Measurements from ENCODE around the gene CEP104.

The CEP104 gene

DNA sequence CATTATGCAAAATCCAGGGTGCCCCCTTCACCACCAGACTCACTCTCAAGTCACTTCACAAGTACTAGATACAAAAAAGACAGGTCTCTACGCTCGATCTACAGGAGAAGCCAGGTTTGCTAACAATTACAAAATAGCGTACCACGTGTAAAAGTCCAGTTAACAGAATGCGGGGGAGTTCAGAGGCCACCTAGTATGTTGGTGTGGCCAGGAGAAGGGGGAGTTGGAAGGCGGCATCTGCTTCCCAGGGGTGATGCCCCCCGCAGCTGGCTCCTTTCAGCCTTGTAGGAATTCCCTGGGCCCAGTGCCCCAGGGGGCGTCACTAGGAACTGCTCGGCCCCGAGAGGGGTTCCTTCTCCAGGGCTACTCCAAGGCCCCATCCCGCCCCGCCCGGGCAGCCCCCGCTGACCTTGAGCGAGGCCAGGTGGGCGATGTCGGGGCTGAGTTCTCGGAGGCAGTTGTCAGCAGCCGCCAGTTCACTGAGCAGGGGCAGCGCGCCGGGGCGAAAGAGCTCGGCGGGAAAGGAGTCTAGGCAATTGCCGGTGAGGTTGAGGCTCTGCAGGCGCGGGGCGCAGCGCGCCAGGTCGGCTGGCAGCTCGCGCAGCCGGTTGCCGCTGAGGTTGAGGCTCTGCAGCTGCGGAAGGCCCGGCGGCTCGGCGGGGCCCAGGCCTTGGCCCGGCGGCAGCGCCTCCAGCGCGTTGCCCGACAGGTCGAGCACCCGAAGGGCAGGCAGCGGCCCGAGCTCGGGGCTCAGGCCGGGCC, 61.4 kb downstream of the CEP104 start:
- DNase-seq = no peak

DNA sequence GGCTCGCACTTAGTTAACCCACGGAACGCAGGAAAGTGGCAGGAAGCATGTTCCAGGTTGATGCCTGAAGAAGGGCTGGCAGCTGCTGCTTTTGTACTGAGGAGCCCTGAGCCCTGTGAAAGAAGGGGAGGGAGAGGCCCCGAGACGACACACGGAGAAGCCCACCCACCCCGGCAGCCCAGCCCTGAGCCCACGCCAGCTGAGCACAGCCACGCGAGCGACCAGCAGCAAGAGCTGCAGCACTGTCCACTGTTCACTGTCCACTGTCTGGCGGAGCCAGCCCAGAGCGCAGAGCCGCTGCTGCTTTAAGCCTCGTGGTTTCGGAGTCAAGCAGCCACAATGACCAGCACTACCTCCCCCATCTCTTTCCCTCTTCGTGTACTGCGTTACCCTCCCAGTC, 66.1 kb downstream of the CEP104 start:
- DNase-seq = no peak

DNA sequence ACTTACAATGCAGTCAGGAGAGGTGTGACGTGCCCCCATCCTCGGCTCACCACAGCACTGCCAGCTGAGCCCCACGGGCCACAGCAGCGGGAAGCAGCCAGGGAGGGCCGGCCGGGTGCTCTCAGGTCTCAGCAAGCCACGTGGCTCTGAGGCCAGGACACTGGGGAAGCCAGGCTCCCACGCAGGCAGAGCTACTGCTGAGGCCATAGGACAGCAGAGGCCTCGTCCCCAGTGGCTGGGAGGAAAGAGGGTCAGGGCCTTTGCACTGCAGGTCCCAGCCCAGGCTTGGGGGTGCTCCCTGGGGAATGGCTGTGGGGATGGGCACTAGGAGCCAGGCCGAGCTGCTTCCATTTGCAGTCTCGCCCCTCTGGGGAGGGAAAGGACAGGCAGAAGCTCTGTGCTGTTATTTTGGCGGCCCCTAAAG, 66.5 kb downstream of the CEP104 start:
- no peak for DNase-seq

DNA sequence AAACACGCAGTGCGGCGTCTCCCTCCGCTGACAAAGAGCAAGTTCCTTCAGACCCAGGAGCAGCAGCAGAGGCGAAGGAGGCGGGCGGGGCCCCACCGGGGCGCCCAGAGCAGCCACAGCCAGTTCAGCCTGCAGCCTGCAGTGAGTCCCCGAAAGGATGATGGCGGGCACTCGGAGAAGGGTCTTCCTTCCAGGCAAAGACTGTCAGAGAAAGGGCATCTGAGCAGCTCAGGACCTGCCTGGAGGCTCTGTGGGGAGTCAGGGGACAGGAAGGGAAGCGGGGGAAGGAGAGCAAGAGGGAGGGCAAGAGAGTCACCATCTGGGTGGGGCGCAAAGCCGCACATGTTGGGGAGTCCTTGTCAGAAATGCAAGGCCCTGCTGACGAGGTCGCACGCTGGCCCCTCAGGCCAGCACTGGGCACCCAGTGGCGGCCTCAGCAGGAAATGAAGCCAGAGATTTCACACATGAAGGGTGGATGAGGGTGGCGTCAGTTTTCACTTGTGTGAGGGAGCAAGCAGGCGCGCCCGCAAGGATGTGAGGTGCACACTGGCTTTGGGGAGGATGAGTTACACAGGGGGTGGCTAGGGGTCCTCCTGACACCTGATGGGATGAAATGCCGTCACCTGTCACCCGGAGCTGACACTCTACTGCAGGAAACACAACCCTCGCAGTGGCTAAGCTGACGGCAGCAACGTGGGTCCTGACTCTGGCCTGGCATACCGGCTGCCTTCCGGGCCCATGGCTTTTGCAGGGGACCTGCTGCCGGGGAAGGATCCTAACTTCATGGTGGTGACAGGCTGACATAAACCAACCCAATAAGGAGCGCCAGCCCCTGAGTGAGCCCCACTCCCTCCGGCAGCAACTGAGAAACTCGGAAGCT, 67.3 kb downstream of the CEP104 start:
- DNase-seq = no peak

DNA sequence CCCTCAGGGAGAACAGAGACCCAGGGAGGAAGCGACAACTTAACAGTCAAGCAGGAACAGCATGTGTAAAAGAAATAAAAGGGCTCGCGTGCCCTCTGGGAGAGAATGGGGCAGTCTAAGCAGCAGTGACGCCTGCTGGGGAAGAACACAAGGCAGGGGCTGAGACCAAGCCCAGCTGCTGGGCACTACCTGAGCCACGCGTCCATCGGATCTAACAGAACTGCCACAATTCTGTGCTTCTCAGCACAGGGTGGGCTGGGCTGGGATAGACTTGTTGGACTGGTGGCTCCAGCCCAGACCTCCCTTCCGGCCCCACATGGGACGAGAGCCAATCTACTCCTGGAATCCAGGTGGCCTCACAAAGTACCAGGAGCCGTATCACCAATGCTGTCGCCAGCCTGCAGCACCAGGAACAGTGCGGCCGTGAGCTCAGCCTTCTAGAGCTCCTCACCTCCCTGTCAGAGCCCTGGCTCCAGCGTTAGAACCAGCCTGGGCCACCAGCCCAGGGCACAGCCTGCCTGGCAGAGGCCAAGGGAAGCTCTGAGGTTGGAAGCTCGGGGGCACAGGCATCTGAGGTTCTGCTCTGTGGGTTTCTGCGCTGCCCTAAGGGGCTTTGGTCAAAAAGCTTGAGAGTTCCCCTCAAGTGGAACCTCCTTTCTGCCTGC, 68.1 kb downstream of the CEP104 start:
- no peak for DNase-seq

DNA sequence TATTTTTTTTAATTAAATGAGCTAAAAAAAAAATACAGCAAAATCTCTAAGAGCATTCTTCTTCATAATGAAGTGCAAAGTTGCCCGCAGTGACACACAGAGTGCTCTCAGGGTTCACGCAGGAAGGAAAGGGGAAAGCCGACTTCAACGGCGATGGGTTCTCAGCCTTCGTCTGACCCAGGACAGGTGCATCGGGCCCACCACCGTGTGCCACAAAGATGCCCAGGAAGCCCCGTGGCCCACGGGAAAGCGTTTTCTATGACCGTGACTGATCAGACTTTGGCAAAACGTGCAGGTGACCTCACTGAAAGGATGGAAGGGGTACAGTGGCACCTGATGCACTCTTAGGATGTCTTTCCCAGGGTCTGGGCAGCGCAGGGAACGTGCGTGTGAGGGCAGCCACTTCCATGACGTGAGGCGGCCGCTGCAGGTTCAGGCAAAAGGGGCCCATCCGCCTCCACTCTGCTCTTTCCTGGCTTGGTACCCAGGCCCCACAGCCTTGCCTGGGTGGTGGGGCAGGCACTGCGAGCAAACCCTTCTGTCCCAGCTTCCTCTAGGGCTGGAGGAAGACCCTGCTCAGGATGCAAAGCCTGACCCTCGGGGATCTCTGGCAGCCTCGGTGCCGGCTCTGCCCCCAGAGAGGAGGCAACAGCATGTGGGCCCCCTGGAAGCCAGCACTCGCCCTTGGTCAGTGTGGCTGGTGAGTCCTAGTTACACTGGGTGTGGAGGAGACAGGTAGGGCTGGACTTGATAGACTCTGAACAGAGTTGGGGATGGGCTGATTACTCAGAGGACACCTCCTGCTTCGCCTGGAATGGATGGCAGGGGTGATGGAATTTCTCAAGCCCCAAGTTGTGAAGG, 69.0 kb downstream of the CEP104 start:
- DNase-seq = no peak

DNA sequence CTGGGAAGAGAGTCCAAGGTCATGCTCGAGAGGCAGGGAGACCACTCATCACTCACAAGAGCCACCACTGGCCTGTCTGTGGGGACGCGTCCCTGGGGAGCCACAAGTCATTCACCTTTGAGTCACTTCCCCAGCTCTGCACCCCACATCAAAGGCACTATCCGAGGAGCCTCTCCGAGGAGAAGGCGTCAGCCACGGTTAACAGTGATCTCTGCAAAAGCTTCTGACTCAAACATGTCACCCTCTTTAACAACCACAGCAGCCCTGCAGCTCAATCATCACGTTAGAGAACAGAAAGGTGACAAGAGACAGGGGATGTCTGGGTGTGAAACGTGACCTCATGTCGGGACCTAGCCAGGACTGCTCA, 69.7 kb downstream of the CEP104 start:
- DNase-seq = no peak

DNA sequence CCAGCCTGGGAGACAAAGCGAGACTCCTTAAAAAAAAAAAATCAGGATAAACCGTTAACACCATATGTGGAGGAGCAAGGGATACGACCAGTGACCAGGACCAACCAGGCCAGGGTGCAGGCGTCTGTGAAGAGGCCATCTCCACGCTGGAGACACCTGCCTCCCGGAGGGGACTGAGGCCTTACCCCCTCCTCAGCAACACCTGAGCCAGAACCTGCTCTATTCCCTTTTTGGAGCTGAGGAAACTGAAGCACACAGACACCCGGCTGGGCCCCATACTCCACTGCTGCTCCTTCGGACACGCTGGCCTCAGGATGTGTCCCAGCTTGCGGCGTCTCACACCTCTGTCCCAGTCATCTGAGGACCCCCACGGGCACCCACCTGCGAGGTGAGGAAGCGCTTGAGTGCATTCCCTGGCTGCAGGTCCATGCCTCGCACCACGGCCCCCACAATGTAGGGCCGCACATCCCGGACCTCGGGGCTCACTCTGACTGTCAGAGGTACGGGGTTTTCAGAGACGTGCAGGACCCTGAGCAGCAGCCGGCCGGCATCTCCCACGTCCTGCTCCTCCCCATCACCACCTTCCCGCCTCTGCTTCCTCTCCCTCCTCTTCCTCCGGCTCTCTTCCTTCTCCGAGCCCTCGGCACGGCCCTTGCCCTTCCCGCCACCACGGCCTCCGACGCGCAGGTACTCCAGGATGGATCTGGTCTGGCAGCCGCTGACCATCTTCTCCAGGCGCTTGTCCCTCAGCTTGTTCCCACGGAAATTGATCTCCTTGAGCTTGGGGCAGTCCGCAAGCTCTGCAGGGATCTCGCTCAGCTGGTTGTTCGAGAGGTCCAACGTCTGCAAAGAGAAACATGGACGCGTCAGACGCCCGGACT, 70.3 kb downstream of the CEP104 start:
- DNase-seq = no peak

DNA sequence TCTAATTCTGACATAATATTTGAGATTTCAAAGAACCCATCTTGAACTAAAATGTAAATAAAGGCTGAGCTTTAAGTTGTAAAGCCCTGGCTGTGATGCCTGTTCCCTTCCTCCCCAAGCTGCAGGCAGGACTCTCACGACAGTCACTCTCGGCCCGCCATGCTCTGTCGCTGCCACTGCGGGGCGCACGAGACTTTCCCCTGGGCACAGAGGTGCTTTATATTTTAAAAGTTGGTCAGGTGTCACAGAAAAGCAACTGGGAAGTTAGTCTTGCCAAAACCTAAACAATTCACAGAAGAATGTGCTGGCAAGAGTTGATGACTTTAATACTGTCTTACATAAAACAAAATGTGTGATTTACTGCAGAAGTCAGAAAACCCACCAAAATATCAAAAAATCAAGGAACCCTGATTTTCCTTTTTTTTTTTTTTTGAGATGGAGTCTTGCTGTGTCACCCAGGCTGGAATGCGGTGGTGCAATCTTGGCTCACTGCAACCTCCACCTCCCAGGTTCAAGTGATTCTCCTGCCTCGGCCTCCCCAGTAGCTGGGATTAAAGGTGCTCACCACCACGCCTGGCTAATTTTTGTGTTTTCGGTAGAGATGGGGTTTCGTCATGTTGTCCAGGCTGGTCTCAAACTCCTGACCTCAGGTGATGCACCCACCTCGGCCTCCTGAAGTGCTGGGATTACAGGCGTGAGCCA, 71.4 kb downstream of the CEP104 start:
- no peak for DNase-seq

DNA sequence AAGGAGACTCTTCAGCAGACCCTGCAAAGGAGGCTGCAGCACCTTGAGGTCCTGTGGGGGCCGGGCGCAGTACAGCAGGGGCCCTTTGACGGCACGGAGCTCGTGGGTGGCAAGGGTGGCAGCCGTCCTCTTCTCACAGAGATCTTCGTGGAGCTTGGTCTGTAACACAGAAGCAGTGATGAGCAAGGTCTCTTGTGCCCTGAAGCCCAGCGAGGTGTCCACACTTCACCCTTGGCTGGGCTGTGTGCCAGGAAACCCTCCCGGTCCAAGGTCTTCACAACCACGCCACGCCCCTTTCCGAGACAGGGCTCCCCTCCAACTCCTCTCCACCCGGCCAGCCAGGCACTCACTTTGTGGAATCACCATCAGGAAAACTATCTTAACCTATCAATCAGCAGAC, 72.0 kb downstream of the CEP104 start:
- no peak for DNase-seq

DNA sequence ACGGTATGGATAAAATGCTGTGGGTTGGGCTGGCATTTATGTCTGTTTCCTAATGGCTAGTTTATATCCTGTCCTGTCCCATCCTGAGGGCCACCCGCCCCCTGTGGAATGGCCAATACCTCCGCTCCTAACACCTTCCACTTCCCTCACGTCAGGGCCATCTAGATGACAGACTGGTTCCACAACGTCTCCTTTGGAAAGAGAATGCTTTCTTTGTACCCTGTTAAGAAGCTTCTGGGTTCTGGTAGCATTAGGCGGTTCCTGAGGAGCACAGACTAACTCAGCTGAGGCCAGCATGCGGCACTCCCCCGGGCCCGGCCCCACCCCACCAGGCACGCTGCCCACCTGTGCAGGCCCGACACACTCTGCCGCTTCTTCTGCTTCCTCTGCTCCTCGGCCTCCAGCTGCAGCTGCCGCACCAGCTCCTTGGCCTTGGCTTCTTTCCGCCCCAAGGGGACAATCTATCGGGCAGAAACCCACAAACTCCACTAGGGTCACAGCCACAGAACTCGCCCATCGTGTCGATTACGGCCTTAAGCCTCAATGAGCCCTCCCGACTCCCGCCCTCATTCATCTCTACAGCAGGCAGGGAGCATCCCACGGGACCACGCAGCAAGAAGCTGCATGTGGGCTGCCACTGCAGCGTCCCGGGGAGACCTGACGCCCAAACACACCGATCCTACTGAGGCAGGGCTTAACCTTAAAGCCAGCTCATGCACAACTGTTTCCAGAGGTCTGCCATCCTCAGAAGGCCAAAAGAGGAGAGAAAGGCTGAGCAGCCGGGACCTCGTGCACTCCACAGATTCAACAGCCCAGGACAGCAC, 73.1 kb downstream of the CEP104 start:
- DNase-seq = no peak

DNA sequence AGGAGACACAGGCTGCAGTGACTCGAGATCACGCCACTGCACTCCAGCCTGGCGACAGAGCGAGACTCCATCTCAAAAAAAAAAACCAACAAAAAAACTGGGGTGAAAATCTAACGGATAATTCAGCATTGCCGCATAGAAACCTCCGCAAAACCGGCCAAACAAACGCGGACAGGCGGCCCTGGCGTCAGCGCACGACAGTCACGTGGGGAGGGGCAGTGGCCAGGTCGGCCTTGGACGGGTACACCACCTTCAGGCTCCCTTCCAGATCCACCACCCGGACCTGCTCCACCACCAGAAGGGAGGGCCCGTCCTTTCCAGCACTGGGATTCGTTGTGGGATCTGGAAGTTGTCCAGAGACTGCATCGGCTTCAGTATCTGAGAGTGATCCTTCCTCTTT, 76.1 kb downstream of the CEP104 start:
- no peak for DNase-seq

DNA sequence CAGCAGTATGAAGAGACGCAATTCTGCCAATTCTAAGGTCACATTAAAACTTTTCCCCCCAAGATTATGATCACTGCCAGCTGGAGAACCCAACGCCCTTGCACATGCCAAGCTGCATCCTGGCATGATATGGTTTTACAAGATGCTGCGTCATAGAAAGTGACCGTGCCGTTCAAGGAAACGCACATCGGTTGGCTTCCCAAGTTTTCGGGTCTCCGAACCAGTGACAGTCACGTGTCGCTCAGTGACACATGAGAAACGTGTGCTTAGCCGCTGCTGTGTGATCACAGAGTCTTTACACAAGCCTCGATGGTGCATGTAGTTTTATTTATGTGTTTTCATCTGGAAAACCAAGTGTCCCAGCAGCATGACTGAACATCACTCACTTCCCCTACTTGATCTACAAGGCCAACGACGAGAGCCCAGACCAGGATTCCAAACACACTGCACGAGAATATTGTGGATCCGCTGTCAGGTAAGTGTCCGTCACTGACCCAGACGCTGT, 77.0 kb downstream of the CEP104 start:
- DNase-seq = no peak

DNA sequence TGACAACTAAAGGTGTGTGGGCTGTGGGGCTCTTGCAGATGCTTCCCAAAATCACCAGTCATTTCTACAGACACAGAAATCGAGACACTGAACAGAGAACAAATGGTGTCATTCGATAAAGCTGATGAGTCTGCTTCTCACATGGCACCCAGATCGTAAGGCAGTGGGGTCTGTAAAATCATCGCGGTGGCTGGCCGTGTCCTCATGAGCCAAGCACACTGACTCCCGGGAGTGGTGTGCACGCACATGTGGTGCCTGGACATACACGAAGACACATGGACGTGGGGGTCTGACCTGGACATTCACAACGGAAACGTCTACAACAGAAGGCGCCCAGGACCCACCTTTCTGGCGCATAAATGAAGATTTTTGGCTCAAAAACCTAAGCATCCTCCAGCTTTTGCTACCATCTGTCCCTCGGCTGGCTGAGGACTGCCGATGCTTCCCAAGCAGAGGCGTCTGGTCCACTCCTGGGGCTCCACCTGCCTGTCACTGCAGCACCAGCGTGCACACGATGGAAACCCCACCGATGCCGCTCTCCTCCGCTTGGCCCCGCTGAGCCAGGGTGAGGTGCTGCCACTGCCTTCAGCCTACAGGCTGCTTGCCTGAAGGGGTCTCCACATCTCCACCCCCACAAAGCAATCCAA, 77.6 kb downstream of the CEP104 start:
- no peak for DNase-seq

DNA sequence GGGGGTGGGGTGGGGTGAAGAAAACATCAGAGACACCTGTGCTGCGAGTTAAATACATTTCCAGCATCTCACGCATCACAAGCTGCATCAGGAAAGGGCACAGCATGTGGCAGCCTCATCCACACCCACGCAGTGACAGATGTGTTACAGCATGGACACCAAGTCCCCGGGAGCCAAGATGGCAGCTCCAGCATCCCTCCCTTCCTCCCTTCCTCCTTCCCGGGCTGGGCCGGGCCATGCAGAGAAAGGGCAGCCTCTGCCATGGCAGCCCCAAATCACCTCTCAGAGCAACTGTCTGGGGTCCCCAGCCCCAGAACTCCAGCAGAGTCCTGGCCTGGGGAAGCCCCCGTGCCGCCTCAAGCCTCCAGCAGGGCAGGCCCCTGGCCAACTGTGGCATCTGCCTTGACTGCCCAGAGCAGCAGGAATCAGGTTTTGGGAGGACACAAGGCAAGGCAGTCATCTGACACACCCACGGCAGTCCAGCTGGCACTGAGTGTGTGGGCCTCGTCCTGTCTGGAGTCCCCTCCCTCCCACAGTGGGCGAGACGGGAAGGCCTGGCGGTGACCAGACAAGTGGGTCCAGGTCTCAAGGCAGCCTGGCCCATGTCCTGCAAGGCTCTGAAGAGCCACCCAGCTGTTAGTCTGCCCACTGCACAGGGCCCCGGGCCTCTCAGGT, 78.3 kb downstream of the CEP104 start:
- DNase-seq = no peak

DNA sequence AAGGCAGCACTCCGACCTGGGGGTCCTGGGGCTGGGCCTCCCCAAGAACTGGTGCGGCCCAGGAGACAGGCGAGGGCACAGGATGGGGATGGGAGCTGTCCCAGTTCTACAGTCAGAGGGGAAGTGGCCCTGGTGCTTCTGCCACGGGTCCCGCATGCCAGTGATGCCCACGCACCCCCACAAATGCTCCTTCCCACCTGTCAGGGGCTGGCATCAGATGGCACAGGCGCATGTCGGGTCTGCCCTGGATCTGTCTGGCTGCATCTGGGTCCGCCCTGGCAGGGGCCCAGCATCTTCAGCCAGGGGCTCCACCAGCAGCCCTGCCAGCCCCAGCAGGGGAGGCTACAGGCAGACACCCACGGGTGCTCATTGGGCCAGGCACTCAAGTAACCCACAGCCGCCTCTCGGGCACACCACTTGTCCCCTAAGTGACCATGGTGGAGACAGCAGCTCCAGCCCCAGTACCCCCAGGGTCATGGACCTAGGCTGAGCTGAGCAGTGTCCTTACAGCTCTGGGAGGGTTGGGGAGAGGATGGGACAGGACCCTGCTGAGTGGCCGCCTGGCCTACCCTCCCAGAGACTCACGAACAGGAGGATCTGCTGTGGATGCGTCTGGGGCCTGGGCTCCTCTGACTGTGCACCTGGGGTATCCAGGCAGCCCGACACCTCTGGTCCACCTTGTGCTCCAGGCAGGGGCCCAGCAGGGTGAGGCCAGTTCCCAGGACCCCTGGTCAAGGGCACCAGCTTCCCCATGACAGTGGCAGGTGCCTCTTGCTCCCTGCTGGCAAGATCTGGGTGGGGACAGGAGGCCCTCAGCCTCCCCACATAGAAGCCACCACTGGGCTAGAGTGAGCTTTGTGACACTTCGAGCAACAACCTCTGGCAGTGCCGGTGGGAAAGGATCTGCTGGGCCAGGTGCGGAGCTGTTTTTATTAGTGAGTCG, 79.1 kb downstream of the CEP104 start:
- DNase-seq = no peak

DNA sequence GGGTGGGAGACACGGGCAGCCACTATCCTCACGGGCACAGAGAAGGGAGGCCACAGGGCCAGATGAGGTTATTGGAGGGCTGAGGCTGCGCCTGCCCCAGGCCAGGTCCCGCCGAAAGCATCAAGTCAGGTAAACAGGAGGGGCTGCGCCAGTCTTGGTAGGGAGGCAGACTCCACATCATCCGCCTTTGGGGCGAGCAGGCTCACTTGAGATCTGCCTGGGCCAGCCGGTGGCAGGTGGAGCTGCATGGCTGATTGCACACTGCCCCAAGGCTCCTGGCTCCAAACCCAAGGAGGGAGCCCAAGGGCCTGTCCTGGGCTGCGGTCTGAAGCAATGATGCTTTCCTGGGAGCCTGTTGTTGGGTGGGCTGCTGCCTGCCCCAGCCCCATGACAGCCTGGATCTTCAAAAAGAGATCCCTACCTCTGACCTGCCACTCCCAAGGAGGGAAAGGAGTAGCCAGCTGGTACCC, 79.9 kb downstream of the CEP104 start:
- DNase-seq = no peak

All from NCI-H1105 treated with DMSO at 0.1 percent for 48 hours (cell line).